HG03175 (cell line): Measurements from ENCODE around the gene ZNF385D.
"Not testable (repeated sequence)": the region's sequence is repeated elsewhere in the genome, so short reads cannot be mapped to it uniquely, and the experiment has no call there.

Experiments used
- ATAC-seq: cut with Tn5 transposase; IDR thresholded peaks from one replicate; pipeline ENCODE4 v1.9.1; 2021; ENCODE audit warnings: mild to moderate bottlenecking, moderate library complexity; ENCODE audit not compliant: unreplicated experiment

Gene ZNF385D

GRCh38 chr3:21393683-21394311 is 357.2 kb downstream of the ZNF385D start:
- no peak for ATAC-seq

GRCh38 chr3:21392526-21392925 is 358.5 kb downstream of the ZNF385D start:
- ATAC-seq: no peak

GRCh38 chr3:21390856-21391255 is 360.2 kb downstream of the ZNF385D start:
- no peak for ATAC-seq

- ATAC-seq: no peak
Measured at GRCh38 chr3:21390136-21390535, 360.9 kb downstream of the ZNF385D start.

GRCh38 chr3:21387142-21387826 is 363.7 kb downstream of the ZNF385D start:
- not testable (repeated sequence) for ATAC-seq

GRCh38 chr3:21378036-21378435 is 373.0 kb downstream of the ZNF385D start:
- ATAC-seq: not testable (repeated sequence)

GRCh38 chr3:21377071-21377769 is 373.8 kb downstream of the ZNF385D start:
- no peak for ATAC-seq

GRCh38 chr3:21372316-21372715 is 378.7 kb downstream of the ZNF385D start:
- ATAC-seq: no peak
